Hematopoietic multipotent progenitor cell treated with erythropoietin and hydrocortisone succinate and interleukin-3 and kit ligand, for 17 days (in vitro differentiated cells): ENCODE data around the gene GBF1.
A peak's percentile ranks its signal among the peaks of the same experiment; 100 is the strongest.

Experiments
- DNase-seq: peaks from one replicate; pipeline ENCODE4 v3.0.0-alpha.2; 2015; ENCODE audit warnings: low spot score

The GBF1 gene

GRCh38 chr10:102421757-102422512, 176.6 kb downstream of the GBF1 start:
- DNase-seq, result peak; percentile 53

- peak; percentile 86 for DNase-seq
These were observed 177.3 kb downstream of the GBF1 start for GRCh38 chr10:102422545-102423129.

DNA sequence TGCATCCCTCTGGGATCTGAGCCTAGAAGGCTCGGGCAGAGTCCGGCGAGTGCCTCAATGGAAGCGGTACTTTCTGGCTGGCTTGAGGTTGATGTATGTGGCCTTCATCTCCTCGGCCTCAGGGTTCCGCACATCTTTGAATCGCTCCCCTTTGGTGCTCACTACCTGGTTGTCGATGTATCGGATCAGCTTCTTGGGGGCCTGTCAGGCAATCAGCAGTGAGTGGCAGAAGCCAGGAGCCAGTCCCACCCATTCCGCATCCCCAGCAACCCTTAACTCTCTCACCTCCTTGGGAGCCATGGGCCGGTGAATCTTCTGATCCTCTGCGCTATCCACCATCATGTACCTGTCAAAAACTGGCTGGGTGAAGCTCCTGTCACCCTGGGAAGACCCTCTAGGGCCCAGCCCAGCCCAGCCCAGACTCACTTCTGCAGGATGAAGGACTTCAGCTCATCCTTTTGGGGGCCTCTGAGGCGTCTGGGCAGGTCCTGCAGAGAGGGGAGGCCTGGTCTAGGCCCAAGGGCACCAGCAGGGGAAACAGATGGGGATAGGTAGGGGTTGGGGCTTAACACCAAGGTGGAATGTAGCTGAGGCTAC, 178.1 kb downstream of the GBF1 start:
- DNase-seq, result no peak

- DNase-seq, result no peak
These were observed 178.8 kb downstream of the GBF1 start for GRCh38 chr10:102424145-102424544.

DNA sequence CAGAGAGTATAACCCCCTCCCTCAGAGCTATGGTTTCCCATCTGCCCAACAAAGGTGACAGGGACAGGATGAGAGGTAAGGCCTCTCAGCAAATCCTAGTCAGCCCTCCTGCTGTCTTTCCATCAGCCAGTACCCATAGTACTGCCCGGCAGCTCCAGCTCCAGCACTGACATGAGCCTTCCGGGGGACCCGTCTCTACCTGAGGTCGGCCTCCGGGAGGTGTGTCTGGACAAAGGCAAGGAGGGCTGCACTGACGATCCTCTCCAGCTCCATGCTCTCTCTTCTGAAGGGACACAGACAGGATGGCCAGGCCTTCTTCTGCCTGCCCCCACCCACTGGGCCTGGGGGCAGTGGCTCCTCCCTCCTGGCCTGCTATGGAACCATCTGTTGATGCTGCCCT, 179.6 kb downstream of the GBF1 start:
- DNase-seq, result no peak

GRCh38 chr10:102425444-102425843, 180.1 kb downstream of the GBF1 start:
- DNase-seq, result no peak

GRCh38 chr10:102426803-102427287, 181.5 kb downstream of the GBF1 start:
- DNase-seq, result no peak

DNA sequence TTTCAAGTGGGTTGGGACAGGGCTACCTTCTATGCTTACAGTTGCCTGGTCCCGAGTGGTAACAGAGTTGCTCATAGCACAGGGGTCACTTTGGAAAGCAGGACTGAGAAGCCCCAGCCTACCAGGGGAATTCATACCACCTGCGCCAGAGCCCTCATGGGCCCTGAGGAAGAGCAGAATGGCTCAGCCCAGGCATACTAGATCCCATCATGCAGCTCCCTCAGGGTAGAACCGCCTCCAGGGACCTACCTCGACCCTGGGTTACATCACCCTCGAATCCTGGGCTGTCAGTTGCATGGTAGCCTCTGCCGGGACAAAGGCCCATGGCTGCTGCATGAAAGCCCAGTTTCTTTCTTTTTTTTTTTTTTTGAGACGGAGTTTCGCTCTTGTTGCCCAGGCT, 184.1 kb downstream of the GBF1 start:
- DNase-seq, result no peak

GRCh38 chr10:102431452-102432124, 186.3 kb downstream of the GBF1 start:
- no peak for DNase-seq
